Caco-2 (cell line): ENCODE measurements around the gene C4orf50. TPM values are rescaled to one million over a fixed set of nuclear protein-coding genes. Genes with fewer than 3 reads are reported as not detected.

ENCODE experiments used
- BruUV-seq: library from RNA; stranded (reverse); fragments of 400-500 nt; replicated peaks from 2 replicates; lab custom pipeline; 2021; lab: Mats Ljungman, UMichigan
- CTCF ChIA-PET: fragments of 300-600 bp; sonication (Branson Sonifier 250); formaldehyde crosslinking; loops from one replicate; lab custom pipeline; 2022; ENCODE audit warnings: antibody characterized with exemption; lab: Charles Lee
- POLR2A ChIA-PET: fragments of 300-600 bp; sonication (Branson Sonifier 250); formaldehyde crosslinking; loops from one replicate; lab custom pipeline; 2022; ENCODE audit warnings: antibody characterized with exemption; lab: Charles Lee
- DNase-seq, 2 experiments: peaks; one replicate each; pipeline versions ENCODE4 v3.0.0 to v3.0.0-alpha.2; 2020 to 2022
- H3K27me3 ChIP-seq: replicated peaks from 2 replicates; pipeline ENCODE4 v1.6.0; 2011; ENCODE audit warnings: low read length; ENCODE audit not compliant: control insufficient read depth, insufficient read depth
- H3K36me3 ChIP-seq: 2 replicates; pipeline ENCODE4 v1.5.1; 2011; ENCODE audit warnings: low read length; ENCODE audit not compliant: control insufficient read depth, insufficient read depth
- H3K4me1 ChIP-seq: fragments of 250-450 bp; sonication (Bioruptor Pico); 2 replicates; pipeline ENCODE4 v1.5.1; 2020; ENCODE audit warnings: mild to moderate bottlenecking
- H3K4me3 ChIP-seq: 2 replicates; pipeline ENCODE4 v1.5.1; 2011; ENCODE audit warnings: low read depth, mild to moderate bottlenecking, control low read depth, low read length
- H3K9me3 ChIP-seq: fragments of 250-450 bp; sonication (Bioruptor Pico); 2 replicates; pipeline ENCODE4 v1.5.1; 2020; ENCODE audit warnings: mild to moderate bottlenecking, moderate library complexity
- H3K27ac Mint-ChIP-seq: one replicate; pipeline ENCODE4 v1.8.0; 2022; ENCODE audit warnings: mixed read lengths; ENCODE audit not compliant: unreplicated experiment
- H3K27me3 Mint-ChIP-seq: one replicate; pipeline ENCODE4 v1.8.0; 2022; ENCODE audit warnings: mixed read lengths; ENCODE audit not compliant: insufficient read depth, unreplicated experiment
- H3K36me3 Mint-ChIP-seq: one replicate; pipeline ENCODE4 v1.8.0; 2022; ENCODE audit warnings: mild to moderate bottlenecking, mixed read lengths; ENCODE audit not compliant: insufficient read depth, unreplicated experiment
- H3K4me1 Mint-ChIP-seq: one replicate; pipeline ENCODE4 v1.8.0; 2022; ENCODE audit warnings: low read depth, mixed read lengths; ENCODE audit not compliant: unreplicated experiment
- H3K4me3 Mint-ChIP-seq: one replicate; pipeline ENCODE4 v1.8.0; 2022; ENCODE audit warnings: mild to moderate bottlenecking, moderate library complexity, mixed read lengths; ENCODE audit not compliant: unreplicated experiment
- H3K9me3 Mint-ChIP-seq: one replicate; pipeline ENCODE4 v1.8.0; 2022; ENCODE audit warnings: mixed read lengths; ENCODE audit not compliant: unreplicated experiment
- CTCF ChIP-seq, 2 experiments: fragments of 200-600 bp in 1 of 2; IDR thresholded peaks; 1 replicate in 1 of 2; 2 replicates in 1 of 2; pipeline versions ENCODE4 v1.5.1 to v1.8.0; 2011 to 2022; ENCODE audit warnings: antibody characterized with exemption in 1 of 2, control low read depth in 1 of 2, inconsistent platforms in 1 of 2, low read depth in 1 of 2, low read length in 1 of 2, mild to moderate bottlenecking in 1 of 2, moderate library complexity in 1 of 2; ENCODE audit not compliant: insufficient read depth in 1 of 2, severe bottlenecking in 1 of 2, unreplicated experiment in 1 of 2
- intact Hi-C: fragments of 100-400 bp; cut with micrococcal nuclease; formaldehyde crosslinking; loops from one replicate; pipeline ENCODE4 v1.10.0; 2022; ENCODE audit not compliant: unreplicated experiment
- total RNA-seq: library from RNA; stranded (reverse); gene quantifications from 2 replicates; pipeline ENCODE4 v1.2.3, GENCODE V29; 2022

Gene C4orf50
- total RNA-seq, 1 experiment from 2014 or later, result not detected

- TF ChIP-seq CTCF (IDR thresholded peaks at IDR 0.05; ENCODE audit: insufficient read depth in 1 of 2, low read depth in 1 of 2, low read length in 1 of 2, severe bottlenecking in 1 of 2, unreplicated experiment in 1 of 2), result no peak
- H3K4me1 Mint-ChIP-seq, result no peaks in the 10 kb centered on the region
- intact Hi-C loops, result no loop called here
- POLR2A ChIA-PET, result no interaction called here
- Histone ChIP-seq H3K27me3 (no peaks in the 10 kb centered on the region), H3K36me3 (no peaks in the 10 kb centered on the region), H3K4me1 (no peaks in the 10 kb centered on the region), H3K9me3 (no peaks in the 10 kb centered on the region), H3K4me3 (no peak overlapping the region)
- DNase-seq, result no peak
- no peak overlapping the region for H3K27ac Mint-ChIP-seq
- no peaks in the 10 kb centered on the region for H3K36me3 Mint-ChIP-seq
- H3K9me3 Mint-ChIP-seq, result no peaks in the 10 kb centered on the region
- CTCF ChIA-PET, result no interaction called here
- H3K4me3 Mint-ChIP-seq, result no peak overlapping the region
- BruUV-seq, result no TSS peak
- peaks cover 4% of the 10 kb centered on the region for H3K27me3 Mint-ChIP-seq
These were observed 96.9 kb downstream of the C4orf50 start for GRCh38 chr4:5921101-5921980.

GRCh38 chr4:5919571-5919970 is 98.7 kb downstream of the C4orf50 start:
- peaks cover 8% of the 10 kb centered on the region for H3K27me3 Mint-ChIP-seq
- BruUV-seq, result no TSS peak

GRCh38 chr4:5919044-5919443 is 99.2 kb downstream of the C4orf50 start:
- H3K9me3 ChIP-seq, result no peaks in the 10 kb centered on the region
- ChIA-PET POLR2A (no interaction called here), CTCF (no interaction called here)
- Mint-ChIP-seq H3K9me3 (no peaks in the 10 kb centered on the region), H3K27ac (no peak overlapping the region), H3K4me3 (no peak overlapping the region), H3K27me3 (peaks cover 8% of the 10 kb centered on the region), H3K36me3 (no peaks in the 10 kb centered on the region), H3K4me1 (no peaks in the 10 kb centered on the region)
- BruUV-seq, result no TSS peak
- no peak for DNase-seq
- intact Hi-C loops, result no loop called here
- H3K4me3 ChIP-seq, result no peak overlapping the region
- no peak for TF ChIP-seq CTCF (IDR thresholded peaks at IDR 0.05; ENCODE audit: insufficient read depth in 1 of 2, low read depth in 1 of 2, low read length in 1 of 2, severe bottlenecking in 1 of 2, unreplicated experiment in 1 of 2)
- no peaks in the 10 kb centered on the region for H3K4me1 ChIP-seq
- no peaks in the 10 kb centered on the region for H3K36me3 ChIP-seq
- no peaks in the 10 kb centered on the region for H3K27me3 ChIP-seq

More at GRCh38 chr4:5919571-5919970, 98.7 kb downstream of the C4orf50 start:
- Histone ChIP-seq H3K27me3 (no peaks in the 10 kb centered on the region), H3K4me3 (no peak overlapping the region), H3K4me1 (no peaks in the 10 kb centered on the region), H3K9me3 (no peaks in the 10 kb centered on the region), H3K36me3 (no peaks in the 10 kb centered on the region)
- no peak overlapping the region for H3K27ac Mint-ChIP-seq
- TF ChIP-seq CTCF (IDR thresholded peaks at IDR 0.05; ENCODE audit: insufficient read depth in 1 of 2, low read depth in 1 of 2, low read length in 1 of 2, severe bottlenecking in 1 of 2, unreplicated experiment in 1 of 2), result no peak
- DNase-seq, result no peak
- CTCF ChIA-PET, result no interaction called here
- H3K9me3 Mint-ChIP-seq, result no peaks in the 10 kb centered on the region
- H3K36me3 Mint-ChIP-seq, result no peaks in the 10 kb centered on the region
- no peak overlapping the region for H3K4me3 Mint-ChIP-seq
- intact Hi-C loops, result no loop called here
- POLR2A ChIA-PET, result no interaction called here
- H3K4me1 Mint-ChIP-seq, result no peaks in the 10 kb centered on the region
